ENCODE data around the gene TYW1B. TPM values are rescaled to one million over a fixed set of nuclear protein-coding genes. Genes with fewer than 3 reads are reported as not detected.
"Not testable (repeated sequence)": the region's sequence is repeated elsewhere in the genome, so short reads cannot be mapped to it uniquely, and the experiment has no call there.

Gene TYW1B
- total RNA-seq, 1 donor from 2014 or later = 8.6 TPM

DNA sequence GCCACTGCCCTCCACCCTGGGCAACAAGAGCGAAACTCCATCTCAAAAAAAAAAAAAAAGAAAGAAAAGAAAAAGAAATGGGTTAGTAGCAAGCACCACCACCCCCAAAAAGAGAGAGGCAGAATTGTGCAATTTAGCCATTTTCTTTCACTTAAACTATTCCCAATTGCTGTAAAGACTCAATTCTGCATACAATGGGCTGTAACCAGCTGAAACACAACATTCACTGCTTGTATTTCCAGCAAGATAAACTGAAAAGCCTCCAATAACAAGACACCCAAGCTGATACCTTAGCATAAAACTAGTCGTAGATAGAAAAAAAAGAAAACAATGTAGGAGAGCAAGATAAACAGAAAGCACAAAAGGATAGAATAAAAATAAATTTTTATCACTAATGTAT is 84.2 kb downstream of the TYW1B start:
- peaks cover 12% of the 10 kb centered on the region for H3K9me3 Mint-ChIP-seq
- H3K27me3 Mint-ChIP-seq; H3K4me1 Mint-ChIP-seq; H3K27ac Mint-ChIP-seq; CTCF ChIA-PET; DNase-seq; ATAC-seq (ENCODE audit: low read depth); intact Hi-C loops (cut with micrococcal nuclease); POLR2A ChIA-PET; H3K4me3 Mint-ChIP-seq: not testable (repeated sequence)
- H3K36me3 Mint-ChIP-seq (ENCODE audit: low read depth) = peaks cover 39% of the 10 kb centered on the region

DNA sequence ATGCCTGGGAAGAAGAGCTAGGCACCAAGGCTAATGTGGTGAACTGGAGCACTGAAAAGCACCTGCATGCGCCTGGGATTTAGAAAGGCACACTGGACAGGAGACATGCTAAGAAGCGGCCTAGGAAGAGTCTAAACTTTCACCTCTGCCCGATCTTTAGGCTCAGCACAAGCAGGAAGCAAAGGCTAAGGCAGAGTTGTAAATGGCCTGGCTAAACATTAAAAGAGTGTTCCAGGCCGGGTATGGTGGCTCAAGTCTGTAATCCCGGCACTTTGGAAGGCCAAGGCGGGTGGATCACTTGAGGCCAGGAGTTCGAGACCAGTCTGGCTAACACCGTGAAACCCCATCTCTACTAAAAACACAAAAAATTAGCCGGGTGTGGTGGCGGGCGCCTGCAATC is 88.3 kb downstream of the TYW1B start:
- CTCF ChIA-PET; H3K4me1 Mint-ChIP-seq; H3K27me3 Mint-ChIP-seq; H3K27ac Mint-ChIP-seq; DNase-seq; POLR2A ChIA-PET; ATAC-seq (ENCODE audit: low read depth); H3K4me3 Mint-ChIP-seq; intact Hi-C loops (cut with micrococcal nuclease): not testable (repeated sequence)
- peaks cover 61% of the 10 kb centered on the region for H3K36me3 Mint-ChIP-seq (ENCODE audit: low read depth)
- H3K9me3 Mint-ChIP-seq = peaks cover 26% of the 10 kb centered on the region

DNA sequence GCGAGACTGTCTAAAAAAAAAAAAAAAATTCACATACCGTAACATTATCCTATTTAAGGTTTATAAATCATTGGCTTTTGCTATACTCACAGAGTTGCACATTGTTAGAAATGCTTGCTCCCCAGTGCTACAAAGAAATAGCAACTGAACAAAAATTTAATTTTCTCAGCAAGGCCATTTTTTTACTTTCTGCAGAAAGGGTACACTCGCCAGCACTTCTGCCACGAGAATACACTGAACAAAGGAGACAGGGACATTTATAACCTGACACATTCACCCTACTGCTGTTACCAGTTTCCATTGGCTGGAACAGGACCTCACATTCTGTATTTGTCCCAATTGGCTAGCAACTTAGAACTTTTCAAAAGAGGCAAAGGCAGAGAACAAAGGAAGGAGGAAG is 92.1 kb downstream of the TYW1B start:
- H3K27me3 Mint-ChIP-seq; H3K27ac Mint-ChIP-seq; ATAC-seq (ENCODE audit: low read depth); H3K4me1 Mint-ChIP-seq; intact Hi-C loops (cut with micrococcal nuclease); DNase-seq; CTCF ChIA-PET; H3K4me3 Mint-ChIP-seq: not testable (repeated sequence)
- peaks cover 63% of the 10 kb centered on the region for H3K36me3 Mint-ChIP-seq (ENCODE audit: low read depth)
- POLR2A ChIA-PET = interaction anchor here (0.6 kb wide), 1 partner anchor 94 kb away, joined by 4 read pairs; no protein-coding TSS in a partner anchor
- H3K9me3 Mint-ChIP-seq = peaks cover 34% of the 10 kb centered on the region

DNA sequence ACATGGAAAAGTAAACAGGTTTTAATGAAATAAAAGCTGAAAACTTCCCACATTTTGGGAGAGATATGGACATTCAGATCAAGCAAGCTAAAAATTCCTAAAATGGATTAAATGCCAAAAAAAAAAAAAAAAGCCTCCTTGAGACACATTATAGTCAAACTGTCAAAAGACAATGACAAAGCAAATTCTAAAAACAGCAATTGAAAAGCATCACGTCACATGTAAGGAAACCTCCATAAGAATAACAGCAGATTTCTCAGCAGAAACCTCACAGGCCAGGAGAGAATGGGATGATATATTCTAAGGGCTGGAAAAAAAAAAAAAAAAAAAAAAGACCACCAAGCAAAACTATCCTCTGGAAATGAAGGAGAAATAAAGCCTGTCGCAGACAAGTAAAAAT is 97.2 kb downstream of the TYW1B start:
- H3K36me3 Mint-ChIP-seq (ENCODE audit: low read depth) = peaks cover 77% of the 10 kb centered on the region
- intact Hi-C loops (cut with micrococcal nuclease); DNase-seq; ATAC-seq (ENCODE audit: low read depth); CTCF ChIA-PET; H3K4me1 Mint-ChIP-seq; POLR2A ChIA-PET; H3K4me3 Mint-ChIP-seq; H3K27ac Mint-ChIP-seq; H3K27me3 Mint-ChIP-seq: not testable (repeated sequence)
- peaks cover 34% of the 10 kb centered on the region for H3K9me3 Mint-ChIP-seq

DNA sequence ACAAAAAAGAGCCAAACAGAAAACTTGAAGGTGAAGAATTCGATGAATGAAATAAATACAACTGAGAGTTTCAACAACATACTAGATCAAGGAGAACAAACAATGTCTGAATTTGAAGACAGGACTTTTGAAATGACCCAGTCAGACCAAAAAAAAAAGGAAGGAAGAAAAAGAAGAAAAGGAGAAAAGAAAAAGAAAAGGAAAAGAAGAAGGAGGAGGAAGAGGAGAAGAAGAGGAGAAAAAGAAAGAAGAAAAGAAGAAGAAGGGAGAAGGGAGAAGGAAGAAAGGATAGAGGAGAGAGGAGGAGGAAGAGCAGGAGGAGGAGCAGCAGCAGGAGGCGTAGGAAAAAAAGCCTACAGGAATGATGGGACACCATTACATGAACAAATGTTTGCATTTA is 97.6 kb downstream of the TYW1B start:
- H3K27me3 Mint-ChIP-seq; CTCF ChIA-PET; ATAC-seq (ENCODE audit: low read depth); POLR2A ChIA-PET; intact Hi-C loops (cut with micrococcal nuclease); H3K4me3 Mint-ChIP-seq; H3K27ac Mint-ChIP-seq; DNase-seq; H3K4me1 Mint-ChIP-seq: not testable (repeated sequence)
- H3K9me3 Mint-ChIP-seq = peaks cover 33% of the 10 kb centered on the region
- H3K36me3 Mint-ChIP-seq (ENCODE audit: low read depth) = peaks cover 80% of the 10 kb centered on the region

DNA sequence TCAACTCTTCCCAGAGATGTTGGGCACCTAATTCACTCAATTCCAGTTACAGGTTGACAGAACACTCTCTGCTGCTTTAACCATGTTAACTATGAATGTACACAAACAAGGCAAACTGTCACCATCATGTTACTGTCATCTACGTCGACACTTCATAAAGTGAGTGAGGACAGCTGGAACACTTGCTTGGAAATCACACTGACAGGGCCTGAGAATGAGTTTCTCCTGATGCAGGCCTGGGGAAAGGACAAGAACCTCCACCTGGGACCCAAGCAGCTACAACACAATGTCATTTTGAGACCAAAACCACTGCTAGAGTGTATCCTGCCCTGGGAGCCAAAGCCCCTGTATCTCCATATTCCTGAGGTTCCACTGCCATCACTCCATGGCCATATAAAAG is 98.9 kb downstream of the TYW1B start:
- peaks cover 24% of the 10 kb centered on the region for H3K9me3 Mint-ChIP-seq
- H3K4me1 Mint-ChIP-seq; ATAC-seq (ENCODE audit: low read depth); CTCF ChIA-PET; POLR2A ChIA-PET; DNase-seq; H3K27me3 Mint-ChIP-seq; H3K27ac Mint-ChIP-seq; intact Hi-C loops (cut with micrococcal nuclease); H3K4me3 Mint-ChIP-seq: not testable (repeated sequence)
- peaks cover 70% of the 10 kb centered on the region for H3K36me3 Mint-ChIP-seq (ENCODE audit: low read depth)

DNA sequence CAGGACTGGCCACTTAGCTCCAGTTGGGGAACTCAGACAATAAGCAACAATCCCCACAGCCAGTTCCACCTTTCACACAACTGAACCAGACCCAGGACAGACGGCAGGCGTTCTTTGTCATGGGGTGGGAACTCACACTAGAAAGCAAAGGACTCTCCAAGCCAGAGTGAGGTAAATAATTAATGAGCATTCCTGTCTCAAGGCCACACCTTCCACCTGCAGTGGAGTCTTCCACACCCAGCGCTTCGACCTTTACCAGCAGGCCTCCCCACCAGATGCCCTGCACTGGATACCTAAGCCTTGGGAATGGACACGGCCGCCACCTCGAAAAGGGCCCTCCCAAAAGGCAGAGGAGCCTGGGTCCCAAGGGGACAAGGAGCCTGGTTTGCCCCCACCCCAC is 105.3 kb downstream of the TYW1B start:
- H3K27me3 Mint-ChIP-seq; H3K4me3 Mint-ChIP-seq; POLR2A ChIA-PET; intact Hi-C loops (cut with micrococcal nuclease); H3K4me1 Mint-ChIP-seq; H3K27ac Mint-ChIP-seq; DNase-seq; H3K9me3 Mint-ChIP-seq; ATAC-seq (ENCODE audit: low read depth); CTCF ChIA-PET: not testable (repeated sequence)
- H3K36me3 Mint-ChIP-seq (ENCODE audit: low read depth) = peaks cover 37% of the 10 kb centered on the region

DNA sequence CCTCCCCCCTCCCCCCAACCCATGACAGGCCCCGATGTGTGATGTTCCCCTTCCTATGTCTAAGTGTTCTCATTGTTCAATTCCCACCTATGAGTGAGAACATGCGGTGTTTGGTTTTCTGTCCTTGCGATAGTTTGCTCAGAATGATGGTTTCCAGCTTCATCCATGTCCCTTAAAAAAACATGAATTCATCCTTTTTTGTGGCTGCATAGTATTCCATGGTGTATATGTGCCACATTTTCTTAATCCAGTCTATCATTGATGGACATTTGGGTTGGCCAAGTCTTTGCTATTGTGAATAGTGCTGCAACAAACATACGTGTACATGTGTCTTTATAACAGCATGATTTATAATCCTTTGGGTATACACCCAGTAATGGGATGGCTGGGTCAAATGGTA is 107.1 kb downstream of the TYW1B start:
- peaks cover 32% of the 10 kb centered on the region for H3K36me3 Mint-ChIP-seq (ENCODE audit: low read depth)
- POLR2A ChIA-PET; CTCF ChIA-PET; H3K27me3 Mint-ChIP-seq; H3K9me3 Mint-ChIP-seq; H3K27ac Mint-ChIP-seq; H3K4me1 Mint-ChIP-seq; intact Hi-C loops (cut with micrococcal nuclease); ATAC-seq (ENCODE audit: low read depth); DNase-seq; H3K4me3 Mint-ChIP-seq: not testable (repeated sequence)

DNA sequence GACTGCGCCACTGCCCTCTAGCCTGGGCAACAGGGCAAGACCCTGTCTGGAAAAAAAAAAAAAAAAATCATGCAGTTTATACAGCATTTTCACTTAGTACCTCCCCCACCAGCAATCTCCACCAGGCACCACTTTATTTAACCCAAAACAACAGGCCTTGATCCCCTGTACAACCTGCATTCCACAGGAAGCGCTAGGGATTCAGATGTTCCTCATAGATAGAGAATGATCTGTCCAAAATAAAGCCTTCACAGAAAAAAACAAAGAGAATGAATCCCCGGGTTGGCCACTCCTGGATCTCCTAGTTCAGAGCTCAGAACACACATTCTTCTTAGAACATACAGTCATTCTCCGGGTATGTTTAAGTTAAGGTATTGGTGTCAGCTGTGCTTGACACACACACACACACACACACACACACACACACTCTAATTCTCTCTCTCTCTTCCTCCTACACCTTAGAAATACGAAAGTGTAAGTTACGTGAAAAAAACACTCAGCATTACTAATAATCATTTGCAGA is 110.7 kb downstream of the TYW1B start:
- H3K27me3 Mint-ChIP-seq; H3K4me3 Mint-ChIP-seq; intact Hi-C loops (cut with micrococcal nuclease); H3K27ac Mint-ChIP-seq; DNase-seq; CTCF ChIA-PET; H3K9me3 Mint-ChIP-seq; POLR2A ChIA-PET; H3K4me1 Mint-ChIP-seq; ATAC-seq (ENCODE audit: low read depth): not testable (repeated sequence)
- peaks cover 42% of the 10 kb centered on the region for H3K36me3 Mint-ChIP-seq (ENCODE audit: low read depth)

DNA sequence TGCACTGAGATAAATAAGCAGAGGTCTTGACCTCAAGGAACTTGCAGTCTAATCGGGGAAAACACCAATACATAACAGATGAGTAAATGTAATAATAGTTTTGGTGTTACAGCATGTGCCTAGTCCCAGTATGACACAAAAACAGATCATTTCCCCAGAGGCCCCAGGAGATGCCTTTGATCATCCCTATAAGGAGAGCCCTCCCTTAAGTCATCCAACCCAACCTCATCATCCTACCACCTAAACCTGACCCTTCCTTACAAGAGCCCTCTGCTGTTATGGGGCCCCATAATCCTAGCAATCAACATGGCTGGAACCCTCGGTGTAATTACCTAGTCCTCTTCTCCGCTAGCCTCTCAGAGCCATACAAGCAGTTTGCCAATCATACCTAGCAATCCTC is 116.1 kb downstream of the TYW1B start:
- DNase-seq, CTCF ChIA-PET: not testable (repeated sequence)

More for the DNA sequence above, 116.1 kb downstream of the TYW1B start:
- H3K4me3 Mint-ChIP-seq; POLR2A ChIA-PET; ATAC-seq (ENCODE audit: low read depth); H3K27ac Mint-ChIP-seq; H3K4me1 Mint-ChIP-seq; H3K9me3 Mint-ChIP-seq; intact Hi-C loops (cut with micrococcal nuclease); H3K27me3 Mint-ChIP-seq: not testable (repeated sequence)
- peaks cover 55% of the 10 kb centered on the region for H3K36me3 Mint-ChIP-seq (ENCODE audit: low read depth)

All from activated B cell treated with CpG ODN at 0.5 μM for 24 hours (primary cell).